GM12872 (cell line): ENCODE results near the gene NPEPL1.

Experiments used
- CTCF ChIP-seq: IDR thresholded peaks from 3 replicates; pipeline ENCODE4 v1.5.1; 2011; ENCODE audit warnings: low read depth, mild to moderate bottlenecking, low read length, moderate library complexity; ENCODE audit not compliant: insufficient read depth

NPEPL1 gene

GRCh38 chr20:58660855-58661597 is 31.6 kb upstream of the NPEPL1 start:
- no peak for TF ChIP-seq CTCF

GRCh38 chr20:58661598-58662473 is 30.8 kb upstream of the NPEPL1 start:
- TF ChIP-seq CTCF, result no peak

- no peak for TF ChIP-seq CTCF
Measured at GRCh38 chr20:58664331-58664730, 28.3 kb upstream of the NPEPL1 start.

- no peak for TF ChIP-seq CTCF
Measured at GRCh38 chr20:58664883-58665282, 27.7 kb upstream of the NPEPL1 start.

GRCh38 chr20:58665606-58666005 is 27.0 kb upstream of the NPEPL1 start:
- no peak for TF ChIP-seq CTCF

- no peak for TF ChIP-seq CTCF
Measured at GRCh38 chr20:58666702-58667101, 25.9 kb upstream of the NPEPL1 start.

GRCh38 chr20:58667975-58668374 is 24.6 kb upstream of the NPEPL1 start:
- no peak for TF ChIP-seq CTCF
